Measurements from ENCODE around the gene FOXP1. TPM values are rescaled to one million over a fixed set of nuclear protein-coding genes. Genes with fewer than 3 reads are reported as not detected.
A peak's percentile ranks its signal among the peaks of the same experiment; 100 is the strongest.

Gene FOXP1
- total and polyA plus RNA-seq, 2 experiments from 2014 or later, result 37.4 to 59.9 TPM

DNA sequence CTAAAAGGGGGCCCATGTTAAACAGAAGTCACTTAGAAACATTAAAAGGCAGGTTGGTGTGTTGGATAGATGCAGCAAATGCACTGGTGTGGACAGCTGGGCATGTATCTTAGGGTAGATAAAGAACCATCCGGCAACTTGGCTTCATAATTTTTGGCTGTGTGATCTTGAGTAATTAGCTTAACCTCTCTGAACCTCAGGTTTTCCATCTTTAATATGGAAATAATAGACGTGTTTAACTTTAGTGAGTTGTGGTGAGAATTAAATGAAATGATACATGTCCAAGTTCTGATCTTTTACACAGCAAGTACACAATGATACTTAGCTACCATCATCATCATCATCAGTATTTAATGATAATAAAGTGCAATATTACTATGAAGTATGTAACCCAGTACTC lies 330.4 kb downstream of the FOXP1 start:
- DNase-seq, result no peak
- H4K20me1 ChIP-seq (ENCODE audit: insufficient read depth), result no peaks in the 10 kb centered on the region
- TF ChIP-seq EZH2phosphoT487 (IDR thresholded peaks at IDR 0.05; ENCODE audit: insufficient read depth, low read depth) (no peak), EZH2 (IDR thresholded peaks at IDR 0.05; ENCODE audit: insufficient read depth, poor library complexity, severe bottlenecking) (no peak)
- H3K27ac ChIP-seq, result no peak overlapping the region
- no peaks in the 10 kb centered on the region for H3K9me2 ChIP-seq (ENCODE audit: insufficient read depth)
- H3K79me2 ChIP-seq (ENCODE audit: insufficient read depth), result no peaks in the 10 kb centered on the region; the same call in 1 of the 2 replicates
- H3F3A ChIP-seq (ENCODE audit: insufficient read depth), result peaks cover 34% of the 10 kb centered on the region
- no peaks in the 10 kb centered on the region for H3K27me3 ChIP-seq (replicated peaks; ENCODE audit: insufficient read depth)
- in situ Hi-C loops (cut with MboI), result no loop called here
- H3K4me1 ChIP-seq (ENCODE audit: insufficient read depth), result peaks cover 41% of the 10 kb centered on the region
- no peak overlapping the region for H3K4me3 ChIP-seq
- no peak overlapping the region for H3K9ac ChIP-seq
- H3K9me3 ChIP-seq (ENCODE audit: low read depth), result no peaks in the 10 kb centered on the region
- no peak overlapping the region for H3K4me2 ChIP-seq (ENCODE audit: unreplicated experiment)
- no peak overlapping the region for H2AFZ ChIP-seq
- WGBS, 2 experiments (ENCODE audit: low coverage in 1 of 2, low lambda C conversion rate in 2 of 2, missing lambda C conversion rate in 2 of 2), result 95 to 98% methylated on average over 2 of the region's 2 CpGs
- H3K36me3 ChIP-seq (ENCODE audit: low read depth), result no peaks in the 10 kb centered on the region

DNA sequence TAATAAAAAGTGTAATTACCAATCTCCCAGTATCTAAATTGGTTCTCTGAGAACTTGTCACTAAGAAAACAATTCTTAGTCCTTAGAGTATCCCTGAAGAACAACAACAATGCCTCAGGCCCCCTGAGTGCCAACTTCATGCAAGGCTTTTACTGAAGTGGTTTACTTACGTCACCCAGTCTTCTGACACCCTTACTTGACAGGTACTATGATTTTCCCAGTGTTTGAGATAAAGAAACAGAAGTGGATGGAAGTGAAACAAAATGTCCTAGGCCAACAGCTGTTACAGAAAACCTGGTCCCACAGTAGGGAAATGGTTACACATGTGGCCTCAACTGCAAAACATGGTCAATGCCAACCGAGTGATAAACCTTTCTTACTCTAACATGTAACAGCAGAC lies 331.1 kb downstream of the FOXP1 start:
- no peak overlapping the region for H3K4me2 ChIP-seq (ENCODE audit: unreplicated experiment)
- no peak overlapping the region for H3K4me3 ChIP-seq
- in situ Hi-C loops (cut with MboI), result no loop called here
- DNase-seq, result no peak
- no peaks in the 10 kb centered on the region for H3K9me3 ChIP-seq (ENCODE audit: low read depth)
- no peaks in the 10 kb centered on the region for H3K36me3 ChIP-seq (ENCODE audit: low read depth)
- no peaks in the 10 kb centered on the region for H3K9me2 ChIP-seq (ENCODE audit: insufficient read depth)
- H3K27ac ChIP-seq, result peak overlapping the region; percentile 88
- H3F3A ChIP-seq (ENCODE audit: insufficient read depth), result peaks cover 27% of the 10 kb centered on the region
- no peak for TF ChIP-seq EZH2 (IDR thresholded peaks at IDR 0.05; ENCODE audit: insufficient read depth, poor library complexity, severe bottlenecking)
- TF ChIP-seq EZH2phosphoT487 (IDR thresholded peaks at IDR 0.05; ENCODE audit: insufficient read depth, low read depth), result no peak
- H3K79me2 ChIP-seq (ENCODE audit: insufficient read depth), result no peaks in the 10 kb centered on the region; the same call in 1 of the 2 replicates
- H3K9ac ChIP-seq, result peak overlapping the region; percentile 35; the same call in 1 of the 2 replicates
- 93 to 100% methylated on average over 2 of the region's 2 CpGs for WGBS, 2 experiments (ENCODE audit: low coverage in 1 of 2, low lambda C conversion rate in 2 of 2, missing lambda C conversion rate in 2 of 2)
- peaks cover 34% of the 10 kb centered on the region for H3K4me1 ChIP-seq (ENCODE audit: insufficient read depth)
- no peaks in the 10 kb centered on the region for H4K20me1 ChIP-seq (ENCODE audit: insufficient read depth)
- H2AFZ ChIP-seq, result no peak overlapping the region
- no peaks in the 10 kb centered on the region for H3K27me3 ChIP-seq (replicated peaks; ENCODE audit: insufficient read depth)

DNA sequence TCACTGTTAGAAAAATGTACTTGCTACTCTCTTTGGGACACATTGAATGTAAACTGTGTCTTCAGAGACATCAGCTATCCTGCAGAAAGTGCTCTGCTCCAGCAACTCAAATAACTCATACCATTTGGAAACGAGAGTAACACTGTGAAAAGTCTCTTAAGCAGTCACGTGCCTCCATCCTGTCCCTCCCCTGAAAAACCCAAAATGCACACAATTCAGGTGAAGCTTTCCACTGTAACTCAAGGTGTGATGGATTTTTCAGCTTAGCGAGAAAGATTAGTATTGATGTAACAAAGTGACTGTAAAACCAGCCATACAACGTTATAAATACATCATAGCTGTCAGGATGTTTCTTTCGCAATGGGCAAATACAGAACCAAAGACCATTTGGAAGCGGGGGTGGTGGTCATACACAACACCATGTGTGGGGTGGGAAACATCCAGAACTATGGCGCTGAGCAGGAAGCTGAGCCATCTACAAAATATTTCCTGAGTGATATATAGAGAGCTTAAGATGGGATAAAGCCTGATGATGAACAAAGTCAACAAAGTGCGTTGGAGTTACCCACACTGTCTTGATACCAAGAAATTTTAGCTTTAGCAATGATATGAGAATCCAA lies 332.3 kb downstream of the FOXP1 start:
- Histone ChIP-seq H3K27ac (peak overlapping the region; percentile 88), H3K27me3 (replicated peaks; ENCODE audit: insufficient read depth) (no peaks in the 10 kb centered on the region), H4K20me1 (ENCODE audit: insufficient read depth) (no peaks in the 10 kb centered on the region), H3K9me2 (ENCODE audit: insufficient read depth) (no peaks in the 10 kb centered on the region), H2AFZ (no peak overlapping the region), H3K4me2 (ENCODE audit: unreplicated experiment) (peak overlapping the region; percentile 26), H3K9ac (0 out of 2 replicates have a peak overlapping the region, but pooled peaks have one; percentile 26), H3K9me3 (ENCODE audit: low read depth) (no peaks in the 10 kb centered on the region), H3K4me3 (no peak overlapping the region), H3F3A (ENCODE audit: insufficient read depth) (peaks cover 20% of the 10 kb centered on the region), H3K79me2 (ENCODE audit: insufficient read depth) (no peaks in the 10 kb centered on the region; the same call in 1 of the 2 replicates), H3K36me3 (ENCODE audit: low read depth) (no peaks in the 10 kb centered on the region), H3K4me1 (ENCODE audit: insufficient read depth) (peaks cover 33% of the 10 kb centered on the region)
- no peak for TF ChIP-seq EZH2phosphoT487 (IDR thresholded peaks at IDR 0.05; ENCODE audit: insufficient read depth, low read depth)
- TF ChIP-seq EZH2 (IDR thresholded peaks at IDR 0.05; ENCODE audit: insufficient read depth, poor library complexity, severe bottlenecking), result no peak
- WGBS, 2 experiments (ENCODE audit: low coverage in 1 of 2, low lambda C conversion rate in 2 of 2, missing lambda C conversion rate in 2 of 2), result 49 to 57% methylated on average over 8 of the region's 8 CpGs
- in situ Hi-C loops (cut with MboI), result no loop called here
- peak; percentile 80 for DNase-seq

DNA sequence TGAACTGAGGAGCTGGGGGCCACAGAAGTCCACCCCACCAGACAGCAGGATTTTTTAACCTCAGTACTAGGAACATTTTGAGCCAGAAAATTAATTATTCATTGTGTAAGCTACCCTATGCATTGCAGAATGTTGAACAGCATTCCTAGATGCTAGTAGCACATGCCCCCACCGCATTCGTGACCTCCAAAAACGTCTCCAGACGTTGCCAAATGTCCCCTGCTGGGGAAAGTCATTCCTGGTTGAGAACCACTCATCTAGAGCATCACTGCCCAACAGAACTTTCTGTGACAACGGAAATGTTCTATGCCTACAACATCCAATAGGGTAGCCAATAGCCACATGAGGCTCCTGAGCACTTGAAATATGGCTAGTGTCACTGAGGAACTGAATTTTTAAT lies 333.5 kb downstream of the FOXP1 start:
- no peak for TF ChIP-seq EZH2 (IDR thresholded peaks at IDR 0.05; ENCODE audit: insufficient read depth, poor library complexity, severe bottlenecking)
- TF ChIP-seq EZH2phosphoT487 (IDR thresholded peaks at IDR 0.05; ENCODE audit: insufficient read depth, low read depth), result no peak
- H3K36me3 ChIP-seq (ENCODE audit: low read depth), result no peaks in the 10 kb centered on the region
- H3K9me3 ChIP-seq (ENCODE audit: low read depth), result no peaks in the 10 kb centered on the region
- H3F3A ChIP-seq (ENCODE audit: insufficient read depth), result peaks cover 20% of the 10 kb centered on the region
- no peaks in the 10 kb centered on the region; the same call in 1 of the 2 replicates for H3K79me2 ChIP-seq (ENCODE audit: insufficient read depth)
- H4K20me1 ChIP-seq (ENCODE audit: insufficient read depth), result no peaks in the 10 kb centered on the region
- no peaks in the 10 kb centered on the region for H3K27me3 ChIP-seq (replicated peaks; ENCODE audit: insufficient read depth)
- H3K4me2 ChIP-seq (ENCODE audit: unreplicated experiment), result no peak overlapping the region
- peaks cover 38% of the 10 kb centered on the region for H3K4me1 ChIP-seq (ENCODE audit: insufficient read depth)
- DNase-seq, result no peak
- WGBS, 2 experiments (ENCODE audit: low coverage in 1 of 2, low lambda C conversion rate in 2 of 2, missing lambda C conversion rate in 2 of 2), result 83 to 91% methylated on average over 5 of the region's 5 CpGs
- H3K27ac ChIP-seq, result no peak overlapping the region
- in situ Hi-C loops (cut with MboI), result no loop called here
- H3K9me2 ChIP-seq (ENCODE audit: insufficient read depth), result no peaks in the 10 kb centered on the region
- no peak overlapping the region for H3K9ac ChIP-seq
- H2AFZ ChIP-seq, result no peak overlapping the region
- no peak overlapping the region for H3K4me3 ChIP-seq
